ENCODE data around the gene SYNDIG1L.

Gene SYNDIG1L

DNA sequence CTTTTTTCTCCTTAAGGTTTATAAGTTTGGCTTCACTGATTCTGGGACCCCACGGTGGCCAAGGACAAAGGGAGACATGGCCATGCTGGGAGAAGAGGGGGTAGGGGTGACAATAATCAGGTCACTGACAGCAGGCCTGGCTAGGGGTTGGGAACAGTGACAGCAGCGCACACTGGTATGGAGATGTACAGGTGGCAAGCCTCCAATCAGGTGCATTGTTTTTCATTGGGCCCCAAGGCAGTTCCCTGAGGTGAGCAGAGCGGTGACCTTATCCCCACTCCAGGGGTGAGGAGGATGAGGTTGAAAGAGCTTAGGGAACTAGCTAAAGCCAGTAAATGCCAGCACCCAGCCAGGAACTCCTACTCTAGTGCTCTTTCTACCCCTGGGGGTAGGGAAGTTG lies 1.4 kb downstream of the SYNDIG1L start:
- ChIA-PET CTCF (no interaction called here), POLR2A (no interaction called here)
- TF ChIP-seq, protein P1, sequence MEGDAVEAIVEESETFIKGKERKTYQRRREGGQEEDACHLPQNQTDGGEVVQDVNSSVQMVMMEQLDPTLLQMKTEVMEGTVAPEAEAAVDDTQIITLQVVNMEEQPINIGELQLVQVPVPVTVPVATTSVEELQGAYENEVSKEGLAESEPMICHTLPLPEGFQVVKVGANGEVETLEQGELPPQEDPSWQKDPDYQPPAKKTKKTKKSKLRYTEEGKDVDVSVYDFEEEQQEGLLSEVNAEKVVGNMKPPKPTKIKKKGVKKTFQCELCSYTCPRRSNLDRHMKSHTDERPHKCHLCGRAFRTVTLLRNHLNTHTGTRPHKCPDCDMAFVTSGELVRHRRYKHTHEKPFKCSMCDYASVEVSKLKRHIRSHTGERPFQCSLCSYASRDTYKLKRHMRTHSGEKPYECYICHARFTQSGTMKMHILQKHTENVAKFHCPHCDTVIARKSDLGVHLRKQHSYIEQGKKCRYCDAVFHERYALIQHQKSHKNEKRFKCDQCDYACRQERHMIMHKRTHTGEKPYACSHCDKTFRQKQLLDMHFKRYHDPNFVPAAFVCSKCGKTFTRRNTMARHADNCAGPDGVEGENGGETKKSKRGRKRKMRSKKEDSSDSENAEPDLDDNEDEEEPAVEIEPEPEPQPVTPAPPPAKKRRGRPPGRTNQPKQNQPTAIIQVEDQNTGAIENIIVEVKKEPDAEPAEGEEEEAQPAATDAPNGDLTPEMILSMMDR (IDR thresholded peaks at IDR 0.05; ENCODE audit: control extremely low read depth, extremely low read depth, low read depth, missing control alignments): no peak

DNA sequence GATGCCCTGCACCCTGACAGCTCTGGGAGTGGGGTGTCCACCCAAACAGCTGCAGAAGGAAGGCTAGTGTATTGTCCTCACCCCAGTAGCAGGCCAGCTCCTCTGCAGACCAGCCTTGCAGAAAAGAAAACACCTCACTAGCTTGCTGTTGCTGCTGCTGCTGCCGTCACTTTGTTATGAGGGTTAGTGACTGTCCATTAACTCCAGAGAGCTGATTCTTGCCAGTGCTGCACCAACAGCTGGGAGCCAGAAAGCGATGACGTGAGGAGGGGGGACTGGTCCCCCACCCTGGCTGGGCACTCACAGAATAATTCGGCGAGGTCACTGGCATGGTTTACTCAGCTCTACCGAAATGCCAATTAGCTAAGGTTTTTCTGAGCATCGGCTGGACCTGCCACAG lies 2.8 kb downstream of the SYNDIG1L start:
- POLR2A ChIA-PET: no interaction called here
- TF ChIP-seq, protein P1 (IDR thresholded peaks at IDR 0.05; ENCODE audit: control extremely low read depth, extremely low read depth, low read depth, missing control alignments): no peak
- no peak for DNase-seq (ENCODE audit: extremely low spot score)
- CTCF ChIA-PET: interaction anchor here (0.8 kb wide), 1 partner anchor 14 kb away, joined by 3 read pairs; no protein-coding TSS in a partner anchor

More for the DNA sequence above, 1.4 kb downstream of the SYNDIG1L start:
- no peak for DNase-seq (ENCODE audit: extremely low spot score)

DNA sequence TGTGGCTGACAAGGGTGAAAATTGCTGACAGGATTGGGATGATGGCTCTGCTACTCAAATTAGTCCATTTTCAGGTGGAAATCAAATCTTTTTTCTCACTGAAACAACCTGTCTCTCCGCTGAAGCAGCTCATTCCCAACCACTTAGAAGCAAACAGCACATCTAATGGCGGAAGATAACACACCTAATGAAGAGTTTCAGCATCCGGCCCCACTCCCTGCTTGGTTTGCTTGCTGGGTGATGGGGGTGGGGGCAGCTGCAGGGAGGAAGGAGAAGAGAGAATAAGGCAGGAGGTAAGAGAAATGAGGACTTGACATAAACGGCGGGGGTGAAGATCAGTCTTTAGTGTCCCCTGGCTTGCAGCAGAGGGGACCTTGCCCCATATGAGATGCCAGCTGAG lies 4.0 kb downstream of the SYNDIG1L start:
- TF ChIP-seq, protein P1 (IDR thresholded peaks at IDR 0.05; ENCODE audit: control extremely low read depth, extremely low read depth, low read depth, missing control alignments): no peak
- ChIA-PET POLR2A (interaction anchor here (0.6 kb wide), 1 partner anchor 18 kb away, joined by 3 read pairs; no protein-coding TSS in a partner anchor), CTCF (no interaction called here)
- DNase-seq (ENCODE audit: extremely low spot score): no peak

DNA sequence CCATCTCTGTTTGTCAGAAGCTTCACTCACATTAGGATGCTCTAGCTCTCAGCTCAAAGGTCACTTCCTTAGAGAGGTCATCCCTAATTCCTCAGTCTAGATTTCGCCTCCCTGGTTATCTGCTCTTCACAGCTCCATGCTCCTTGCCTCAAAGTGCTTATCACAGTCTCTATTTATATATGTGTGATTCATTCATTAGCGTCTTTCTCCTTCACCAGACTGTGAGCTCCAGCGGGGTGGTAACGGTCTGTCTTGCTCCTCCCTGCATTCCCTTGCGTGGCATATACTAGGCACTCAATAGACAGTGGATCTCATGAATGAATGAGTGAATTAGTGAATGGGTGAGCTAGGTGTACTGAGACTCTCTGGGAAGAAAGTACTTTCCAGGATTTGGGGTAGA lies 6.9 kb downstream of the SYNDIG1L start:
- ChIA-PET POLR2A (no interaction called here), CTCF (interaction anchor here (0.9 kb wide), 1 partner anchor 10 kb away, joined by 3 read pairs; no protein-coding TSS in a partner anchor)
- TF ChIP-seq, protein P1 (IDR thresholded peaks at IDR 0.05; ENCODE audit: control extremely low read depth, extremely low read depth, low read depth, missing control alignments): no peak
- DNase-seq (ENCODE audit: extremely low spot score): no peak

DNA sequence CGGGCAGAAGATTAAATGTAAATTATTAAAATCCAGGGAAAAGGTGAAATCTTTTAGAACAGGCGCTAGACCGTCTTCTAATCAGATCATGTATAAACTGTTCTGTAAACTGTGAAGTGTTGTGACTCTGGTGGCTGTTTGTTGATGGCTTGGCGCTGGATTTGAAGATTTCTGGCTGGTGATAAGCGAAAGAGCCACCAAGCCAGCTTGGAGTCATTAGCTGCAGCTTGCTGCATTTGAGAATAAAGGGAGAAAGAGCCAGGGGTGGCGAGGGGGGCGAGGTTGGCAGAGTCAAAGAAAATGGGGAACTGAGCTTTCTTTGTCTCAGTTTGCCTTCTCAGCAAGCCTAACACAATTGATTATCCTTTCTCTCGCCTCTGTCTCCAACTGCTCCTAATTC lies 8.0 kb downstream of the SYNDIG1L start:
- ChIA-PET CTCF (no interaction called here), POLR2A (no interaction called here)
- TF ChIP-seq, protein P1 (IDR thresholded peaks at IDR 0.05; ENCODE audit: control extremely low read depth, extremely low read depth, low read depth, missing control alignments): no peak
- no peak for DNase-seq (ENCODE audit: extremely low spot score)

DNA sequence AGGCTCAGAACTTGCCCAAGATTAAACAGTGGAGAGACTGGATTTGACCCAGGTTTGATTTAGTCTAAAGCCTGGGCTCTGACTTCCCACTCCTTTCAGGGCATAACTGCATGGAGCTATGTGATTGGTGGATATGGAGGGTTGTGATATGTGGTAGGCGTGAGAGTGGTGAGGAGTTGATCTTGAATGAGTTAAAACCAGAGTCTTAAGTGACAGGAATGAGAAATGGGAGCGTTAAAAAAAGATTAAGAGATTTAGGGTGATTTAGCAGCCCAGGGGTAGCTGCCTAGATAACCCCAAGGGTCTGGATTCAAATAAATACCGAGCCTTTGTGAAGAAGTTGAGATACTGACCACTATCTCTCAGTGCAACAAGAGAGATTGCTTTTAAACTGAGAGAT lies 8.4 kb downstream of the SYNDIG1L start:
- DNase-seq (ENCODE audit: extremely low spot score): no peak
- TF ChIP-seq, protein P1 (IDR thresholded peaks at IDR 0.05; ENCODE audit: control extremely low read depth, extremely low read depth, low read depth, missing control alignments): no peak
- ChIA-PET POLR2A (no interaction called here), CTCF (no interaction called here)

DNA sequence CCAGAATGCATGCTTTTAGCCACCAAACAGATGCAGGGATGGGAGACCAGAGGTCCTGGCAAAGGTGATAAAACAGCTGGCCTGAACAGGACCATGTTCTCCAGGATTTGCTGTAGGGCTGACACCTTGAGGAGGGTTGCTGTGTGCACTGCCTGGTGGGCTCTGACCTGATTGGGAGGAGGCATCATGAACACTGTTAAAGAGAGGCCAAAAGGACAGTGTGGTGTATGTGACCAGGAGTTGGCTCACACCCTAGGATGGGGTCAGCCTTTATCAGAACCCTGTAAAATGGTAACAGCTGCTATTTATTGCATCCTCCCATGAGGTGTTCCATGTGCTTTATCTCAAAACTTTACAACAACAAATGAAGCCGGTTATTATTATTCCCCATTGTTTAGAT lies 8.8 kb downstream of the SYNDIG1L start:
- CTCF ChIA-PET: no interaction called here

More for the DNA sequence above, 8.8 kb downstream of the SYNDIG1L start:
- no peak for DNase-seq (ENCODE audit: extremely low spot score)
- POLR2A ChIA-PET: no interaction called here
- TF ChIP-seq, protein P1 (IDR thresholded peaks at IDR 0.05; ENCODE audit: control extremely low read depth, extremely low read depth, low read depth, missing control alignments): no peak

Measured in GM10248 (cell line).